Mesendoderm (in vitro differentiated cells): Measurements from ENCODE around the gene CASTOR2.

Experiments used
- DNase-seq: peaks from one replicate; pipeline ENCODE4 v3.0.0; 2013
- H2AK5ac ChIP-seq: 2 replicates; pipeline ENCODE4 v1.6.1; 2013; ENCODE audit warnings: low read length, inconsistent platforms
- H2BK120ac ChIP-seq: 2 replicates; pipeline ENCODE4 v1.6.1; 2013; ENCODE audit warnings: low read depth, mild to moderate bottlenecking, low read length, moderate library complexity, mixed read lengths
- H2BK15ac ChIP-seq: replicated peaks from 2 replicates; pipeline ENCODE4 v1.6.1; 2013; ENCODE audit warnings: low read depth, mild to moderate bottlenecking, moderate library complexity
- H2BK5ac ChIP-seq: 2 replicates; pipeline ENCODE4 v1.6.1; 2013; ENCODE audit warnings: low read length, inconsistent platforms
- H3K18ac ChIP-seq: 2 replicates; pipeline ENCODE4 v1.6.1; 2013; ENCODE audit warnings: mild to moderate bottlenecking, low read length, mixed read lengths
- H3K23ac ChIP-seq: one replicate; pipeline ENCODE4 v1.6.1; 2013; ENCODE audit warnings: low read length
- H3K27ac ChIP-seq: 2 replicates; pipeline ENCODE4 v1.5.1; 2013; ENCODE audit warnings: low read depth, mild to moderate bottlenecking, inconsistent platforms, low read length, moderate library complexity
- H3K27me3 ChIP-seq: 2 replicates; pipeline ENCODE4 v1.6.1; 2013; ENCODE audit warnings: low read length, control low read depth, mild to moderate bottlenecking, inconsistent platforms; ENCODE audit not compliant: insufficient read depth, poor library complexity
- H3K36me3 ChIP-seq: 2 replicates; pipeline ENCODE4 v1.6.1; 2013; ENCODE audit warnings: low read length, inconsistent platforms; ENCODE audit not compliant: control insufficient read depth, insufficient read depth
- H3K4ac ChIP-seq: one replicate; pipeline ENCODE4 v1.6.1; 2013; ENCODE audit warnings: low read depth, mild to moderate bottlenecking, low read length, moderate library complexity
- H3K4me1 ChIP-seq: 2 replicates; pipeline ENCODE4 v1.6.1; 2013; ENCODE audit warnings: low read depth, low read length, inconsistent platforms; ENCODE audit not compliant: control insufficient read depth
- H3K4me2 ChIP-seq: 2 replicates; pipeline ENCODE4 v1.6.1; 2013; ENCODE audit warnings: low read length
- H3K4me3 ChIP-seq: 2 replicates; pipeline ENCODE4 v1.5.1; 2013; ENCODE audit warnings: mild to moderate bottlenecking, low read length
- H3K56ac ChIP-seq: one replicate; pipeline ENCODE4 v1.6.1; 2013; ENCODE audit warnings: low read length
- H3K79me1 ChIP-seq: 2 replicates; pipeline ENCODE4 v1.6.1; 2013; ENCODE audit warnings: low read length, inconsistent platforms
- H3K79me2 ChIP-seq: 2 replicates; pipeline ENCODE4 v1.6.1; 2013; ENCODE audit warnings: mild to moderate bottlenecking, low read length; ENCODE audit not compliant: control insufficient read depth, insufficient read depth
- H3K9ac ChIP-seq: 2 replicates; pipeline ENCODE4 v1.6.1; 2013; ENCODE audit warnings: low read length, inconsistent platforms
- H4K5ac ChIP-seq: one replicate; pipeline ENCODE4 v1.6.1; 2013; ENCODE audit warnings: low read length
- H4K8ac ChIP-seq: one replicate; pipeline ENCODE4 v1.6.1; 2013; ENCODE audit warnings: low read depth, mild to moderate bottlenecking, control low read depth, low read length, moderate library complexity
- WGBS: extraction: QIAGEN DNeasy Blood & Tissue Kit; methylation state at CpG from one replicate; pipeline ENCODE4 v1.1.7; 2013; ENCODE audit warnings: low lambda C conversion rate, missing lambda C conversion rate; ENCODE audit not compliant: insufficient coverage; ENCODE audit errors: extremely low coverage; 5-methylcytosine and 5-hydroxymethylcytosine counted together

CASTOR2 gene

GRCh38 chr7:75039709-75040108 lies 75.2 kb downstream of the CASTOR2 start:
- Histone ChIP-seq H2BK120ac (no peak overlapping the region), H3K4me1 (no peaks in the 10 kb centered on the region), H2BK15ac (no peak overlapping the region), H3K36me3 (peaks cover 1% of the 10 kb centered on the region), H3K27me3 (no peaks in the 10 kb centered on the region), H3K79me2 (no peaks in the 10 kb centered on the region), H3K27ac (no peak overlapping the region), H3K4ac (no peak overlapping the region), H2AK5ac (no peak overlapping the region), H4K5ac (no peak overlapping the region), H3K4me2 (no peak overlapping the region), H3K23ac (no peak overlapping the region), H3K4me3 (no peak overlapping the region), H3K79me1 (no peaks in the 10 kb centered on the region), H3K9ac (no peak overlapping the region), H3K56ac (no peak overlapping the region), H4K8ac (no peak overlapping the region), H3K18ac (no peak overlapping the region), H2BK5ac (no peak overlapping the region)
- DNase-seq = no peak
- WGBS = no CpG with 5 or more reads among the region's 11 CpGs

- Histone ChIP-seq H3K56ac (no peak overlapping the region), H2AK5ac (no peak overlapping the region), H3K4me3 (no peak overlapping the region), H3K79me1 (no peaks in the 10 kb centered on the region), H3K4me2 (no peak overlapping the region), H4K5ac (no peak overlapping the region), H3K36me3 (peaks cover 1% of the 10 kb centered on the region), H3K9ac (no peak overlapping the region), H3K23ac (no peak overlapping the region), H3K4ac (no peak overlapping the region), H3K27me3 (no peaks in the 10 kb centered on the region), H2BK15ac (no peak overlapping the region), H3K4me1 (no peaks in the 10 kb centered on the region), H2BK5ac (no peak overlapping the region), H3K79me2 (no peaks in the 10 kb centered on the region), H3K27ac (no peak overlapping the region), H2BK120ac (no peak overlapping the region), H3K18ac (no peak overlapping the region), H4K8ac (no peak overlapping the region)
- WGBS = no CpG with 5 or more reads among the region's 10 CpGs
- no peak for DNase-seq
These were observed 76.0 kb downstream of the CASTOR2 start for GRCh38 chr7:75040512-75040911.

- H3K23ac ChIP-seq = no peak overlapping the region
- H3K79me2 ChIP-seq = no peaks in the 10 kb centered on the region
- no peaks in the 10 kb centered on the region for H3K27me3 ChIP-seq
- no CpG with 5 or more reads among the region's 19 CpGs for WGBS
- H3K79me1 ChIP-seq = peaks cover 3% of the 10 kb centered on the region
- no peak for DNase-seq
- no peak overlapping the region for H2BK15ac ChIP-seq
- H2BK5ac ChIP-seq = no peak overlapping the region
- H3K4me3 ChIP-seq = no peak overlapping the region
- H2BK120ac ChIP-seq = no peak overlapping the region
- no peak overlapping the region for H3K27ac ChIP-seq
- H4K5ac ChIP-seq = no peak overlapping the region
- no peak overlapping the region for H3K4me2 ChIP-seq
- H3K4me1 ChIP-seq = no peaks in the 10 kb centered on the region
- peaks cover 3% of the 10 kb centered on the region for H3K36me3 ChIP-seq
- no peak overlapping the region for H3K18ac ChIP-seq
- no peak overlapping the region for H3K56ac ChIP-seq
- no peak overlapping the region for H4K8ac ChIP-seq
- H2AK5ac ChIP-seq = no peak overlapping the region
- no peak overlapping the region for H3K9ac ChIP-seq
- H3K4ac ChIP-seq = no peak overlapping the region
These were observed 77.8 kb downstream of the CASTOR2 start for GRCh38 chr7:75042286-75042685.

- Histone ChIP-seq H3K27ac (no peak overlapping the region), H2BK15ac (no peak overlapping the region), H3K27me3 (no peaks in the 10 kb centered on the region), H3K9ac (no peak overlapping the region), H3K4ac (no peak overlapping the region), H2AK5ac (no peak overlapping the region), H3K18ac (no peak overlapping the region), H3K4me2 (no peak overlapping the region), H4K5ac (no peak overlapping the region), H3K23ac (no peak overlapping the region), H3K4me1 (no peaks in the 10 kb centered on the region), H3K36me3 (peaks cover 3% of the 10 kb centered on the region), H2BK5ac (no peak overlapping the region), H4K8ac (no peak overlapping the region), H2BK120ac (no peak overlapping the region), H3K4me3 (no peak overlapping the region), H3K56ac (no peak overlapping the region), H3K79me1 (peaks cover 3% of the 10 kb centered on the region), H3K79me2 (no peaks in the 10 kb centered on the region)
- no CpG with 5 or more reads among the region's 28 CpGs for WGBS
- DNase-seq = no peak
These were observed 78.6 kb downstream of the CASTOR2 start for GRCh38 chr7:75042831-75043703.

- no peak overlapping the region for H4K5ac ChIP-seq
- H2BK120ac ChIP-seq = no peak overlapping the region
- H3K36me3 ChIP-seq = peaks cover 3% of the 10 kb centered on the region
- no peaks in the 10 kb centered on the region for H3K4me1 ChIP-seq
- H3K27ac ChIP-seq = no peak overlapping the region
- H3K27me3 ChIP-seq = no peaks in the 10 kb centered on the region
- H3K4me3 ChIP-seq = no peak overlapping the region
- H3K4me2 ChIP-seq = no peak overlapping the region
- no peak overlapping the region for H2BK15ac ChIP-seq
- no peak overlapping the region for H2AK5ac ChIP-seq
- H3K56ac ChIP-seq = no peak overlapping the region
- no peak overlapping the region for H3K23ac ChIP-seq
- H4K8ac ChIP-seq = no peak overlapping the region
- H3K9ac ChIP-seq = no peak overlapping the region
- no peak overlapping the region for H3K4ac ChIP-seq
- H3K79me2 ChIP-seq = no peaks in the 10 kb centered on the region
- no CpG with 5 or more reads among the region's 14 CpGs for WGBS
- DNase-seq = no peak
- no peak overlapping the region for H3K18ac ChIP-seq
- peaks cover 3% of the 10 kb centered on the region for H3K79me1 ChIP-seq
- H2BK5ac ChIP-seq = no peak overlapping the region
These were observed 81.4 kb downstream of the CASTOR2 start for GRCh38 chr7:75045881-75046280.
